ENCODE results near the gene CYP1A2. TPM values are rescaled to one million over a fixed set of nuclear protein-coding genes. Genes with fewer than 3 reads are reported as not detected.
"Not testable (repeated sequence)": the region's sequence is repeated elsewhere in the genome, so short reads cannot be mapped to it uniquely, and the experiment has no call there.

CYP1A2 gene
- total RNA-seq, 1 experiment from 2014 or later, result not detected

GRCh38 chr15:74729372-74729771 is 19.3 kb upstream of the CYP1A2 start:
- H3K4me3 ChIP-seq (ENCODE audit: low read length); POLR2A ChIA-PET (ENCODE audit: unreplicated experiment): not testable (repeated sequence)

DNA sequence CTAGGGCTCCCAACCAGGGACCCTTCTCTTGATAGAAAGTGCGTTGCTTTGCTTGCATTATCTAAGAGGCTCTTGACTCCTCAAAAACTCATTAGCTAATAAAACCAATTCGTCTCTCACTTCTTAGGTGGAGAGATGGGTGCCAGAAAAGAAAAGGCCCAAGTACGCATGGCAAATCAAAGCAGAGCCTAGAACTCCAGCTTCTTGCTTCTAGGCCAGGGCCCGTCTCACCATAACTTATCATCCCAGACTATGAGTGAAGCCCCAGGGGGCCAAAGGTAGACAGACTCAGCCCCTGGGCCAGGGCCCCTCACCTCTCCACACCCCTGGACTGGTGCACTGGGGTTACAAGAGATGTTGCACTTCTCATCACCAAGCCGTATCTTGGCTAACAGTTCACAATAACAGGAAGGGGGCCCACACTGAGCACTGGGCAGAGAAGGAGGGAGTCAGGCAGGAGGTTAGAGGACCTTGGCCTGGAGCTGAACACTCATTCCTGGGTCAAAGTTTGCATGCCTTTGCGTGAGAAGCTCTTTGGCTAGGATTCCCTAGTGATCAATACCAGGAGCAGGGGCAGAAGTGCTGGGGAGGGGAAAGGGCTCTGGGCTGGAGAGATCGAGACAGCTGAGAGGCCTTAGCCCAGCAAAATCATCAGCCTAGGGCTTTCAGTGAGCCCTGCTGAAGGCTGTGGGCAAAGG is 17.9 kb upstream of the CYP1A2 start:
- H3K27me3 ChIP-seq (ENCODE audit: low read length), result no peaks in the 10 kb centered on the region
- no TSS peak for BruUV-seq (replicated peaks)
- intact Hi-C loops (cut with micrococcal nuclease), result no loop called here
- no peaks in the 10 kb centered on the region for H3K36me3 ChIP-seq (ENCODE audit: low read depth, low read length)
- DNase-seq, result no peak
- H4K20me1 ChIP-seq (ENCODE audit: low read length), result no peaks in the 10 kb centered on the region
- ChIA-PET POLR2A (ENCODE audit: unreplicated experiment) (no interaction called here), CTCF (no interaction called here)
- H3K4me3 ChIP-seq (ENCODE audit: low read length), result no peak overlapping the region
- no peak overlapping the region for H3K9ac ChIP-seq (ENCODE audit: low read length)
- H3K27ac ChIP-seq (ENCODE audit: low read length), result no peak overlapping the region
- H3K9me2 ChIP-seq (replicated peaks; ENCODE audit: low read length), result no peaks in the 10 kb centered on the region
- TF ChIP-seq EZH2 (IDR thresholded peaks at IDR 0.05; ENCODE audit: low read length, unreplicated experiment) (no peak), EZH2phosphoT487 (IDR thresholded peaks at IDR 0.05; ENCODE audit: borderline replicate concordance, low read length) (no peak)
- TF ChIP-seq, protein P1, sequence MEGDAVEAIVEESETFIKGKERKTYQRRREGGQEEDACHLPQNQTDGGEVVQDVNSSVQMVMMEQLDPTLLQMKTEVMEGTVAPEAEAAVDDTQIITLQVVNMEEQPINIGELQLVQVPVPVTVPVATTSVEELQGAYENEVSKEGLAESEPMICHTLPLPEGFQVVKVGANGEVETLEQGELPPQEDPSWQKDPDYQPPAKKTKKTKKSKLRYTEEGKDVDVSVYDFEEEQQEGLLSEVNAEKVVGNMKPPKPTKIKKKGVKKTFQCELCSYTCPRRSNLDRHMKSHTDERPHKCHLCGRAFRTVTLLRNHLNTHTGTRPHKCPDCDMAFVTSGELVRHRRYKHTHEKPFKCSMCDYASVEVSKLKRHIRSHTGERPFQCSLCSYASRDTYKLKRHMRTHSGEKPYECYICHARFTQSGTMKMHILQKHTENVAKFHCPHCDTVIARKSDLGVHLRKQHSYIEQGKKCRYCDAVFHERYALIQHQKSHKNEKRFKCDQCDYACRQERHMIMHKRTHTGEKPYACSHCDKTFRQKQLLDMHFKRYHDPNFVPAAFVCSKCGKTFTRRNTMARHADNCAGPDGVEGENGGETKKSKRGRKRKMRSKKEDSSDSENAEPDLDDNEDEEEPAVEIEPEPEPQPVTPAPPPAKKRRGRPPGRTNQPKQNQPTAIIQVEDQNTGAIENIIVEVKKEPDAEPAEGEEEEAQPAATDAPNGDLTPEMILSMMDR (conservative IDR thresholded peaks at IDR 0.05; ENCODE audit: low read depth, low read length), result no peak
- no peak for ATAC-seq
- no peak overlapping the region for H3K4me2 ChIP-seq (ENCODE audit: low read length)
- no peaks in the 10 kb centered on the region for H3F3A ChIP-seq (ENCODE audit: low read length, unreplicated experiment)
- no peaks in the 10 kb centered on the region for H3K9me3 ChIP-seq (ENCODE audit: low read length)
- no peak overlapping the region for H2AFZ ChIP-seq (ENCODE audit: low read length)
- no peaks in the 10 kb centered on the region for H3K79me2 ChIP-seq (ENCODE audit: low read length)
- peaks cover 4% of the 10 kb centered on the region; the same call in 1 of the 2 replicates for H3K4me1 ChIP-seq (ENCODE audit: insufficient read depth, low read length)

More at GRCh38 chr15:74729372-74729771, 19.3 kb upstream of the CYP1A2 start:
- H3K9me2 ChIP-seq (replicated peaks; ENCODE audit: low read length); H2AFZ ChIP-seq (ENCODE audit: low read length); DNase-seq; H3F3A ChIP-seq (ENCODE audit: low read length, unreplicated experiment); CTCF ChIA-PET; BruUV-seq (replicated peaks); H3K9me3 ChIP-seq (ENCODE audit: low read length); intact Hi-C loops (cut with micrococcal nuclease); H4K20me1 ChIP-seq (ENCODE audit: low read length); ATAC-seq; H3K27me3 ChIP-seq (ENCODE audit: low read length); H3K4me1 ChIP-seq (ENCODE audit: insufficient read depth, low read length); H3K79me2 ChIP-seq (ENCODE audit: low read length); H3K27ac ChIP-seq (ENCODE audit: low read length); H3K36me3 ChIP-seq (ENCODE audit: low read depth, low read length); H3K9ac ChIP-seq (ENCODE audit: low read length); H3K4me2 ChIP-seq (ENCODE audit: low read length): not testable (repeated sequence)

- intact Hi-C loops (cut with micrococcal nuclease), result no loop called here
- H3K9me3 ChIP-seq (ENCODE audit: low read length), result no peaks in the 10 kb centered on the region
- TF ChIP-seq EZH2phosphoT487 (IDR thresholded peaks at IDR 0.05; ENCODE audit: borderline replicate concordance, low read length) (no peak), EZH2 (IDR thresholded peaks at IDR 0.05; ENCODE audit: low read length, unreplicated experiment) (no peak)
- TF ChIP-seq, protein P1 (conservative IDR thresholded peaks at IDR 0.05; ENCODE audit: low read depth, low read length), result no peak
- H4K20me1 ChIP-seq (ENCODE audit: low read length), result no peaks in the 10 kb centered on the region
- BruUV-seq (replicated peaks), result no TSS peak
- no peak overlapping the region for H3K4me2 ChIP-seq (ENCODE audit: low read length)
- H3K27ac ChIP-seq (ENCODE audit: low read length), result no peak overlapping the region
- CTCF ChIA-PET, result no interaction called here
- H3F3A ChIP-seq (ENCODE audit: low read length, unreplicated experiment), result no peaks in the 10 kb centered on the region
- H3K27me3 ChIP-seq (ENCODE audit: low read length), result no peaks in the 10 kb centered on the region
- H3K36me3 ChIP-seq (ENCODE audit: low read depth, low read length), result no peaks in the 10 kb centered on the region
- H3K4me3 ChIP-seq (ENCODE audit: low read length), result no peak overlapping the region
- DNase-seq, result no peak
- H3K9me2 ChIP-seq (replicated peaks; ENCODE audit: low read length), result no peaks in the 10 kb centered on the region
- no peak overlapping the region for H3K9ac ChIP-seq (ENCODE audit: low read length)
- no peak for ATAC-seq
- POLR2A ChIA-PET (ENCODE audit: unreplicated experiment), result no interaction called here
- no peaks in the 10 kb centered on the region for H3K4me1 ChIP-seq (ENCODE audit: insufficient read depth, low read length)
- H2AFZ ChIP-seq (ENCODE audit: low read length), result no peak overlapping the region
- H3K79me2 ChIP-seq (ENCODE audit: low read length), result no peaks in the 10 kb centered on the region
Observed at GRCh38 chr15:74732846-74733245, 15.8 kb upstream of the CYP1A2 start.
